Stimulated activated CD8-positive, alpha-beta memory T cell treated with anti-CD3 and anti-CD28 coated beads, Interleukin-4, amount 100 ng/mL, for 48 hours (primary cell): ENCODE results near the gene DESI1.

Experiments used
- DNase-seq: peaks from one replicate; pipeline ENCODE4 v3.0.0-alpha.2; 2020

The DESI1 gene

GRCh38 chr22:41555325-41555982 lies 65.4 kb downstream of the DESI1 start:
- no peak for DNase-seq

GRCh38 chr22:41551877-41552582 lies 68.8 kb downstream of the DESI1 start:
- DNase-seq = no peak

GRCh38 chr22:41550952-41551491 lies 69.8 kb downstream of the DESI1 start:
- DNase-seq = no peak

- DNase-seq = no peak
These were observed 72.0 kb downstream of the DESI1 start for GRCh38 chr22:41548830-41549211.
